B cell (primary cell): Measurements from ENCODE around the gene GRIK3.

ENCODE experiments used
- CTCF ChIP-seq: fragments of 200-600 bp; IDR thresholded peaks from one replicate; pipeline ENCODE4 v1.8.0; 2022; ENCODE audit warnings: antibody characterized with exemption, mild to moderate bottlenecking
- EZH2 ChIP-seq: IDR thresholded peaks from 2 replicates; pipeline ENCODE4 v1.6.1; 2012; ENCODE audit warnings: borderline replicate concordance, low read depth, mild to moderate bottlenecking, moderate library complexity, low read length; ENCODE audit not compliant: insufficient read depth, poor library complexity, severe bottlenecking

- TF ChIP-seq CTCF, result no peak
- TF ChIP-seq EZH2, result no peak
These were observed 46.0 kb downstream of the GRIK3 start for GRCh38 chr1:36988321-36988720.
